Ishikawa (cell line): ENCODE results near the gene RAP2B.

Source experiments
- CEBPB ChIP-seq: IDR thresholded peaks from 2 replicates; pipeline ENCODE4 v1.6.1; 2012
- CREB1 ChIP-seq: IDR thresholded peaks from 2 replicates; pipeline ENCODE4 v1.6.1; 2012; ENCODE audit warnings: low read depth
- EGR1 ChIP-seq: IDR thresholded peaks from 2 replicates; pipeline ENCODE4 v1.6.1; 2012
- EP300 ChIP-seq: IDR thresholded peaks from 2 replicates; pipeline ENCODE4 v1.6.1; 2012; ENCODE audit warnings: borderline replicate concordance
- FOXM1 ChIP-seq: IDR thresholded peaks from 2 replicates; pipeline ENCODE4 v1.6.1; 2012; ENCODE audit warnings: low read depth, borderline replicate concordance
- MAX ChIP-seq: IDR thresholded peaks from 2 replicates; pipeline ENCODE4 v1.6.1; 2012
- NFIC ChIP-seq: IDR thresholded peaks from 2 replicates; pipeline ENCODE4 v1.6.1; 2012
- RAD21 ChIP-seq: IDR thresholded peaks from 2 replicates; pipeline ENCODE4 v1.6.1; 2012; ENCODE audit warnings: low read depth
- TAF1 ChIP-seq: IDR thresholded peaks from 2 replicates; pipeline ENCODE4 v1.6.1; 2012; ENCODE audit warnings: low read depth, mild to moderate bottlenecking
- TCF12 ChIP-seq: IDR thresholded peaks from 2 replicates; pipeline ENCODE4 v1.6.1; 2012; ENCODE audit warnings: low read depth
- TEAD4 ChIP-seq: IDR thresholded peaks from 2 replicates; pipeline ENCODE4 v1.6.1; 2012
- YY1 ChIP-seq: IDR thresholded peaks from 2 replicates; pipeline ENCODE4 v1.6.1; 2012; ENCODE audit warnings: low read depth
- ZBTB7A ChIP-seq: IDR thresholded peaks from 2 replicates; pipeline ENCODE4 v1.6.1; 2012; ENCODE audit warnings: low read depth
- TF ChIP-seq, protein P1 (sequence below): IDR thresholded peaks from 2 replicates; pipeline ENCODE4 v1.6.1; 2012; ENCODE audit warnings: low read depth, mild to moderate bottlenecking
- TF ChIP-seq, protein P2 (sequence below): IDR thresholded peaks from 2 replicates; pipeline ENCODE4 v1.6.1; 2012

RAP2B gene

GRCh38 chr3:153129426-153129825 is 32.6 kb upstream of the RAP2B start:
- no peak for TF ChIP-seq TEAD4
- TF ChIP-seq EGR1, result no peak
- no peak for TF ChIP-seq RAD21
- TF ChIP-seq TCF12, result no peak
- TF ChIP-seq, protein P1, sequence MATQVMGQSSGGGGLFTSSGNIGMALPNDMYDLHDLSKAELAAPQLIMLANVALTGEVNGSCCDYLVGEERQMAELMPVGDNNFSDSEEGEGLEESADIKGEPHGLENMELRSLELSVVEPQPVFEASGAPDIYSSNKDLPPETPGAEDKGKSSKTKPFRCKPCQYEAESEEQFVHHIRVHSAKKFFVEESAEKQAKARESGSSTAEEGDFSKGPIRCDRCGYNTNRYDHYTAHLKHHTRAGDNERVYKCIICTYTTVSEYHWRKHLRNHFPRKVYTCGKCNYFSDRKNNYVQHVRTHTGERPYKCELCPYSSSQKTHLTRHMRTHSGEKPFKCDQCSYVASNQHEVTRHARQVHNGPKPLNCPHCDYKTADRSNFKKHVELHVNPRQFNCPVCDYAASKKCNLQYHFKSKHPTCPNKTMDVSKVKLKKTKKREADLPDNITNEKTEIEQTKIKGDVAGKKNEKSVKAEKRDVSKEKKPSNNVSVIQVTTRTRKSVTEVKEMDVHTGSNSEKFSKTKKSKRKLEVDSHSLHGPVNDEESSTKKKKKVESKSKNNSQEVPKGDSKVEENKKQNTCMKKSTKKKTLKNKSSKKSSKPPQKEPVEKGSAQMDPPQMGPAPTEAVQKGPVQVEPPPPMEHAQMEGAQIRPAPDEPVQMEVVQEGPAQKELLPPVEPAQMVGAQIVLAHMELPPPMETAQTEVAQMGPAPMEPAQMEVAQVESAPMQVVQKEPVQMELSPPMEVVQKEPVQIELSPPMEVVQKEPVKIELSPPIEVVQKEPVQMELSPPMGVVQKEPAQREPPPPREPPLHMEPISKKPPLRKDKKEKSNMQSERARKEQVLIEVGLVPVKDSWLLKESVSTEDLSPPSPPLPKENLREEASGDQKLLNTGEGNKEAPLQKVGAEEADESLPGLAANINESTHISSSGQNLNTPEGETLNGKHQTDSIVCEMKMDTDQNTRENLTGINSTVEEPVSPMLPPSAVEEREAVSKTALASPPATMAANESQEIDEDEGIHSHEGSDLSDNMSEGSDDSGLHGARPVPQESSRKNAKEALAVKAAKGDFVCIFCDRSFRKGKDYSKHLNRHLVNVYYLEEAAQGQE, result no peak
- no peak for TF ChIP-seq FOXM1
- TF ChIP-seq CEBPB, result no peak
- no peak for TF ChIP-seq EP300
- TF ChIP-seq YY1, result no peak
- no peak for TF ChIP-seq MAX
- no peak for TF ChIP-seq NFIC
- no peak for TF ChIP-seq TAF1
- TF ChIP-seq, protein P2, sequence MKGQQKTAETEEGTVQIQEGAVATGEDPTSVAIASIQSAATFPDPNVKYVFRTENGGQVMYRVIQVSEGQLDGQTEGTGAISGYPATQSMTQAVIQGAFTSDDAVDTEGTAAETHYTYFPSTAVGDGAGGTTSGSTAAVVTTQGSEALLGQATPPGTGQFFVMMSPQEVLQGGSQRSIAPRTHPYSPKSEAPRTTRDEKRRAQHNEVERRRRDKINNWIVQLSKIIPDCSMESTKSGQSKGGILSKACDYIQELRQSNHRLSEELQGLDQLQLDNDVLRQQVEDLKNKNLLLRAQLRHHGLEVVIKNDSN, result no peak
- no peak for TF ChIP-seq ZBTB7A
- TF ChIP-seq CREB1, result no peak

DNA sequence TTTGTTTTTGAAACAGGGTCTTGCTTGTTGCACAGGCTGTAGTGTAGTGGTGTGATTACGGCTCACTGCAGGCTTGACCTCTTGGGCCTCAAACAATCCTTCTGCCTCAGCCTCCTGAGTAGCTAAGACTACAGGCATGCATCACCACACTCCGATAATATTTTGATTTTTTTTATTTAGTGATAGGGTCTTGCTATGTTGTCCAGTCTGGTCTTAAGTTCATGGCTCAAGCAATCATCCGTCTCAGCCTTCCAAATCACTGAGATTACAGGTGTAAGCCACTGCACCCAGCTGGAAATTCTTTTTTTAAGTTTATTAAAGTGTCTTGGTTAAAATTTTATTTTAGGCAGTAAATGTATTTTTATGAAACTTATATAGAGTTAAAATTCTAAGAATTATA is 32.2 kb upstream of the RAP2B start:
- TF ChIP-seq TEAD4, result no peak
- TF ChIP-seq, protein P1, result no peak
- TF ChIP-seq, protein P2, result no peak
- TF ChIP-seq ZBTB7A, result no peak
- no peak for TF ChIP-seq TCF12
- TF ChIP-seq MAX, result no peak

GRCh38 chr3:153130312-153130977 is 31.6 kb upstream of the RAP2B start:
- TF ChIP-seq EP300, result no peak
- TF ChIP-seq EGR1, result no peak
- TF ChIP-seq, protein P1, result no peak
- no peak for TF ChIP-seq NFIC
- TF ChIP-seq TEAD4, result no peak
- TF ChIP-seq YY1, result no peak
- TF ChIP-seq, protein P2, result no peak
- TF ChIP-seq TCF12, result no peak
- no peak for TF ChIP-seq CEBPB
- TF ChIP-seq RAD21, result no peak
- TF ChIP-seq MAX, result no peak
- TF ChIP-seq CREB1, result no peak

DNA sequence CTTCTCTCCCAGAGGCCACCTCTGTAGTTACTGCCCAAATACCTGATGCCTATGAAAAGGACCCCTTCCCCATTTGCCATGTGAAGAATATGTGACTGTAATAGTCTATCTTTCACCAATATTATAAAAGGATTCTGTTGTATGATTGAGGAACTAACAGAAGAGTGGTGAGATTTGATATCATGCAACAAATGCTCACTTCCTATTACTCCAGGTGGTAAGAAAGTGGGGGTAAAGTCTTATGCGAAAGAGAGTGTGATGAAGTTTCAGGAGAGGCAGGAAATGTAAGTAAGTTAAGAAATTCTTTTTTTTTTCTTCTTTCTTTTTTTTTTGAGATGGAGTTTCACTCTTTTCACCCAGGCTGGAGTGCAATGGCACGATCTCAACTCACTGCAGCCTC is 24.4 kb upstream of the RAP2B start:
- TF ChIP-seq RAD21 (no peak), TEAD4 (no peak), CREB1 (no peak), TCF12 (no peak), EGR1 (no peak), ZBTB7A (no peak), EP300 (no peak), FOXM1 (no peak), MAX (no peak), NFIC (no peak), YY1 (no peak), CEBPB (no peak), TAF1 (no peak)
- TF ChIP-seq, protein P2, result no peak
- TF ChIP-seq, protein P1, result no peak
